ENCODE data around the gene CDC42BPB. TPM values are rescaled to one million over a fixed set of nuclear protein-coding genes. Genes with fewer than 3 reads are reported as not detected.

CDC42BPB gene
- total RNA-seq, 1 experiment from 2014 or later, result 56.1 TPM

- no peaks in the 10 kb centered on the region; the same call in 1 of the 2 replicates for H3K27me3 ChIP-seq (ENCODE audit: control insufficient read depth, insufficient read depth, low read length)
- H3K4me3 ChIP-seq (ENCODE audit: insufficient read depth, low read depth, low read length), result no peak overlapping the region
- no peaks in the 10 kb centered on the region for H3K36me3 ChIP-seq (replicated peaks; ENCODE audit: control insufficient read depth, insufficient read depth, low read length)
- peak; percentile 63 for DNase-seq
Measured at GRCh38 chr14:102911991-102912761, 145.2 kb downstream of the CDC42BPB start.

GRCh38 chr14:102911541-102911951 lies 145.8 kb downstream of the CDC42BPB start:
- Histone ChIP-seq H3K4me3 (ENCODE audit: insufficient read depth, low read depth, low read length) (no peak overlapping the region), H3K27me3 (ENCODE audit: control insufficient read depth, insufficient read depth, low read length) (no peaks in the 10 kb centered on the region; the same call in 1 of the 2 replicates), H3K36me3 (replicated peaks; ENCODE audit: control insufficient read depth, insufficient read depth, low read length) (no peaks in the 10 kb centered on the region; the same call in 1 of the 2 replicates)
- peak; percentile 69 for DNase-seq

DNA sequence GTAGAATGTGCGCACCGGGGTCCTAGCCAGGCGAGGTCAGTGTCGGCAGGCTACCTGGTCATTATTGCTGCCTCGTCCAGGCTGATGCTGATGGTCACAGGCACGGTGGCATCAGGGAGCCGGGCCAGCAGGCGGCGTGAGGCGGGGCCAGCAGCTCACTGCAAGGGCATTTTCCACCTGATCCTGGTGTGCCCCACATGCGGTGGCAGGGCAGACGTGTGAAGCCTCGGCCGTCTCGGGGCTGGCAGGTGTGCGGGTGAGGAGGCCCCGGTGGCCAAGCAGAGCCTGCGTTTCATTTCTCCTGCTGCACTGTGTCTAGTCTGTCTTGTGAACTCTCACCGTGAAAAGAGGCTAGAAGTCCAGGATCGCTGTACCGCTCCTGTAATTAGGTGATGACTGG lies 146.9 kb downstream of the CDC42BPB start:
- peak; percentile 75 for DNase-seq
- H3K4me3 ChIP-seq (ENCODE audit: insufficient read depth, low read depth, low read length), result no peak overlapping the region
- H3K27me3 ChIP-seq (ENCODE audit: control insufficient read depth, insufficient read depth, low read length), result no peaks in the 10 kb centered on the region; the same call in 1 of the 2 replicates

GRCh38 chr14:102909911-102910310 lies 147.4 kb downstream of the CDC42BPB start:
- Histone ChIP-seq H3K36me3 (replicated peaks; ENCODE audit: control insufficient read depth, insufficient read depth, low read length) (no peaks in the 10 kb centered on the region; the same call in 1 of the 2 replicates), H3K27me3 (ENCODE audit: control insufficient read depth, insufficient read depth, low read length) (no peaks in the 10 kb centered on the region; the same call in 1 of the 2 replicates), H3K4me3 (ENCODE audit: insufficient read depth, low read depth, low read length) (no peak overlapping the region)
- peak; percentile 65 for DNase-seq

More for the DNA sequence above, 146.9 kb downstream of the CDC42BPB start:
- H3K36me3 ChIP-seq (replicated peaks; ENCODE audit: control insufficient read depth, insufficient read depth, low read length), result no peaks in the 10 kb centered on the region; the same call in 1 of the 2 replicates

DNA sequence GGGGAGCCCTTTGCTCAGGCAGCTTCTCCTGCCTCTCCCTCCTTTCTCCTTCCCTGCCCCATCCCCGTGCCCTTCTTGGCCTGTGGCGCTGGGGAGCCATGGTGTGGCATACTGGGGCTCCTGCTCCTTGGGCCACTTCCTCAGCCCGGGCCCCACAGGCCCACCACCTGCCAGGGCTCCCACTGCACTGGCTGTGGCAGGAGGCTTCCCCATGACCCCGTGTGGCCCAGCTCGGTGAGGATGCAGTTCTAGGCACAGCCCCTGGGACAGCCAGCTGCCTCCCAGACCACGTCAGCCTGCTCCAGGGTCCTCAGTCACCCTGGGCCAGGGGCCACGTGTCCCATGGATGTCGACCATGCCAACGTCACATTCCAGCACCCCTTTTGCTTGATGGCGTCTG lies 147.9 kb downstream of the CDC42BPB start:
- Histone ChIP-seq H3K4me3 (ENCODE audit: insufficient read depth, low read depth, low read length) (no peak overlapping the region), H3K36me3 (replicated peaks; ENCODE audit: control insufficient read depth, insufficient read depth, low read length) (no peaks in the 10 kb centered on the region; the same call in 1 of the 2 replicates), H3K27me3 (ENCODE audit: control insufficient read depth, insufficient read depth, low read length) (no peaks in the 10 kb centered on the region; the same call in 1 of the 2 replicates)
- DNase-seq, result no peak

- H3K27me3 ChIP-seq (ENCODE audit: control insufficient read depth, insufficient read depth, low read length), result no peaks in the 10 kb centered on the region; the same call in 1 of the 2 replicates
- DNase-seq, result peak; percentile 63
- H3K36me3 ChIP-seq (replicated peaks; ENCODE audit: control insufficient read depth, insufficient read depth, low read length), result no peaks in the 10 kb centered on the region; the same call in 1 of the 2 replicates
- H3K4me3 ChIP-seq (ENCODE audit: insufficient read depth, low read depth, low read length), result no peak overlapping the region
Measured at GRCh38 chr14:102908766-102909455, 148.4 kb downstream of the CDC42BPB start.

- no peaks in the 10 kb centered on the region; the same call in 1 of the 2 replicates for H3K36me3 ChIP-seq (replicated peaks; ENCODE audit: control insufficient read depth, insufficient read depth, low read length)
- H3K4me3 ChIP-seq (ENCODE audit: insufficient read depth, low read depth, low read length), result no peak overlapping the region
- no peaks in the 10 kb centered on the region; the same call in 1 of the 2 replicates for H3K27me3 ChIP-seq (ENCODE audit: control insufficient read depth, insufficient read depth, low read length)
- DNase-seq, result peak; percentile 60
Measured at GRCh38 chr14:102907980-102908730, 149.2 kb downstream of the CDC42BPB start.

DNA sequence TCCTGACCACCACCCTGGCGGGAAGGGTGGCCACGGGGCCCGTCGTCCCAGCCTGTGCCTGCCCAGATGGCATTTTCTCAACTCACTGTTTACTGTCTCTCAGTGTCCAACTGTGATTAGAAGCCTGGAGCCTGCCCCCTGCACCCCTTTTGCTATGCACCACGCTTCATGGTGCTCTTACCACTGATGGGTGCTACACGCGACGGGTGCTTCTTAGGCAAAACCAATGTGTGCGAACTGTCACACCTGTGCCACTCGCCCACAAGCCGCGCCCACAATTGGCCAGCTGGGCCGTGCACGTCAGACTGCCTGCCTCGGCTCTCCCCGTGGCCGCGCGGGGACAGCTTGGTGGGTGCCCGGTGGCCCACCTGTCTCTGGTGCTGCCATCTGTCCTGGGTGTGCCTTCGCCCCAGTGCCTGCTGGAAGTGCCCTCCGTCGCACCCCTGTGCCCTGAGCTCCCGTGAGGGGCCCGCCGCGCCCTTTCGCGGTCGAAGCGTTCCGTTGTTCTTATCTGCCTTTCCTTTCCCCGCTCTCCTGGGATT lies 150.0 kb downstream of the CDC42BPB start:
- Histone ChIP-seq H3K27me3 (ENCODE audit: control insufficient read depth, insufficient read depth, low read length) (no peaks in the 10 kb centered on the region; the same call in 1 of the 2 replicates), H3K36me3 (replicated peaks; ENCODE audit: control insufficient read depth, insufficient read depth, low read length) (no peaks in the 10 kb centered on the region; the same call in 1 of the 2 replicates), H3K4me3 (ENCODE audit: insufficient read depth, low read depth, low read length) (no peak overlapping the region)
- DNase-seq, result peak; percentile 52

DNA sequence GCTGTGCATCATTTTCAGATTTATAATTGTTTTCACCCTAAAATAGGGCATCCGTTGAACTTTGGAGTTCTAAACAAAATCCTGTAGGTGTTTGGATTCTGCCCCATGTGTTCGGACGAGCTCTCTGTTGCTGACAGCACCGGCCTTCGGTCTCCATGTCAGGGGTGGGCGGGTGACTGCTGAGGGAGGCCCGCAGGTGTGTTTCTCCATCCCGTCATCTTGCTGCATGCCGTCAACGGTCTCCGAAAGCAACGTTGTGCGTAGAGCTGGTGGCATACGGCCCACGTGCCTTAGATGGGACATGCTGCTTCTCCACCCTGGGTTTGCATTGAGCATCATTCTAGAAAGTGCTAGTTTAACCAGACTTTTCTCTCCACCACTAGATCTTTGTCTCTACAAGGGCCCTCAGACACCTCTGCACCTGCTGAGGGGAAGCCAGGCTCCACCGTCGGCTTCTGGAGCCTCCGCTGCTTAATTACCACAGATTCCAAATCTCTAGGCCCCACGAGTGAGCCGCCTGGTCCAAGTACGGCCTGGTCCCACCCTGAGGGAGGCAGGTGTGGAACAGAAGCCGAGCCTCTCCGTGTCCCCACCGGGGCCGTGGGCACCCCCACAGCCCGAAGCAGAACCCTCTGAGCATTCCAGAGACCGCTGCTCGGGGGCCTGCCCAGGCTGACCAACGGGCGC lies 150.6 kb downstream of the CDC42BPB start:
- DNase-seq, result peak; percentile 48
- Histone ChIP-seq H3K36me3 (replicated peaks; ENCODE audit: control insufficient read depth, insufficient read depth, low read length) (no peaks in the 10 kb centered on the region; the same call in 1 of the 2 replicates), H3K27me3 (ENCODE audit: control insufficient read depth, insufficient read depth, low read length) (no peaks in the 10 kb centered on the region; the same call in 1 of the 2 replicates), H3K4me3 (ENCODE audit: insufficient read depth, low read depth, low read length) (no peak overlapping the region)

- DNase-seq, result peak; percentile 33
- H3K36me3 ChIP-seq (replicated peaks; ENCODE audit: control insufficient read depth, insufficient read depth, low read length), result no peaks in the 10 kb centered on the region; the same call in 1 of the 2 replicates
- H3K27me3 ChIP-seq (ENCODE audit: control insufficient read depth, insufficient read depth, low read length), result no peaks in the 10 kb centered on the region; the same call in 1 of the 2 replicates
- H3K4me3 ChIP-seq (ENCODE audit: insufficient read depth, low read depth, low read length), result no peak overlapping the region
Measured at GRCh38 chr14:102905116-102906108, 151.9 kb downstream of the CDC42BPB start.

- no peak overlapping the region for H3K4me3 ChIP-seq (ENCODE audit: insufficient read depth, low read depth, low read length)
- no peaks in the 10 kb centered on the region for H3K27me3 ChIP-seq (ENCODE audit: control insufficient read depth, insufficient read depth, low read length)
- H3K36me3 ChIP-seq (replicated peaks; ENCODE audit: control insufficient read depth, insufficient read depth, low read length), result no peaks in the 10 kb centered on the region; the same call in 1 of the 2 replicates
- DNase-seq, result peak; percentile 39
Measured at GRCh38 chr14:102903889-102904512, 153.3 kb downstream of the CDC42BPB start.

GRCh38 chr14:102903248-102903888 lies 154.0 kb downstream of the CDC42BPB start:
- Histone ChIP-seq H3K4me3 (ENCODE audit: insufficient read depth, low read depth, low read length) (no peak overlapping the region), H3K27me3 (ENCODE audit: control insufficient read depth, insufficient read depth, low read length) (no peaks in the 10 kb centered on the region), H3K36me3 (replicated peaks; ENCODE audit: control insufficient read depth, insufficient read depth, low read length) (no peaks in the 10 kb centered on the region; the same call in 1 of the 2 replicates)
- peak; percentile 58 for DNase-seq
